ENCODE results near the gene ARHGAP23.

The ARHGAP23 gene

DNA sequence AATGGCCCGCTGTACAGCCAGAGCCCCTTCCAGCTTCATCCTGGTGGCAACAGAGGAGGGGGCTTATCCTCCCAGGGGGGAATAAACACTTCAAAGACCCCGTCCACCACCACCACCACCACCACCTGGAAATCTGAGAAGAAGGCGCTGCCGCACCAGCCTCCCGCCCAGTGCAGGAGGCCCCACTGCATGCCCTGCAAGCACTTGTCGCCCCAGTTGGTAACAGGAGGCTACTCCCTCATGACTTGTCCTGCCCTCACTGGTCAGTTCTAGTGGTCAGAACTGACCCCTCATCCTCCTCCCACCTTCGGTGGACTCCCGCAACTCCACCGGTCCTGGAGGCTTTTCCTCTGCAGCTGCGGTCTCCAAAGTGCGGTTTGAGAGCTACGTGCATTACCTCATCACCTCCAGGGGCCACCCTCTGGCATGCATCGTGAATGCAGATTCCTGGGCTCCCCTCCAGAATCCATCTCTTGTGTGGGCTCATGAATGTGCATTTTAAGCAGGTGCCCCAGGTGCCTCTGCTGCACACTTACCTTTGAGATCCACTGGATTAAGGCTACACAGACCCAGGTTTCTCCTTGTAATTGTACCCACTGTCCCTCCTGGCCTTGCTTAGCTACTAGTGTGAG, 105.7 kb downstream of the ARHGAP23 start:
- no peaks in the 10 kb centered on the region for H3K9me3 ChIP-seq (ENCODE audit: insufficient read depth, low read length)
- H3K4me2 ChIP-seq (ENCODE audit: low read depth, low read length, poor library complexity, severe bottlenecking): no peak overlapping the region
- H3K27ac ChIP-seq (ENCODE audit: low read depth, low read length): no peak overlapping the region
- H4K20me1 ChIP-seq (ENCODE audit: low read depth, low read length): no peaks in the 10 kb centered on the region
- H3K36me3 ChIP-seq (ENCODE audit: low read length): no peaks in the 10 kb centered on the region
- no peak overlapping the region for H2AFZ ChIP-seq (ENCODE audit: low read depth, low read length, severe bottlenecking)
- H3F3A ChIP-seq (ENCODE audit: insufficient read depth): no peaks in the 10 kb centered on the region
- H3K27me3 ChIP-seq (ENCODE audit: low read length): no peaks in the 10 kb centered on the region
- no peaks in the 10 kb centered on the region for H3K79me2 ChIP-seq (ENCODE audit: insufficient read depth, low read length)
- no peak overlapping the region for H3K4me3 ChIP-seq (ENCODE audit: insufficient read depth, low read length, poor library complexity, severe bottlenecking)
- H3K9me2 ChIP-seq (replicated peaks; ENCODE audit: insufficient read depth, low read length): no peaks in the 10 kb centered on the region
- no peak for TF ChIP-seq EZH2phosphoT487 (conservative IDR thresholded peaks at IDR 0.05; ENCODE audit: low read length)
- H3K9ac ChIP-seq (ENCODE audit: low read length): no peak overlapping the region

DNA sequence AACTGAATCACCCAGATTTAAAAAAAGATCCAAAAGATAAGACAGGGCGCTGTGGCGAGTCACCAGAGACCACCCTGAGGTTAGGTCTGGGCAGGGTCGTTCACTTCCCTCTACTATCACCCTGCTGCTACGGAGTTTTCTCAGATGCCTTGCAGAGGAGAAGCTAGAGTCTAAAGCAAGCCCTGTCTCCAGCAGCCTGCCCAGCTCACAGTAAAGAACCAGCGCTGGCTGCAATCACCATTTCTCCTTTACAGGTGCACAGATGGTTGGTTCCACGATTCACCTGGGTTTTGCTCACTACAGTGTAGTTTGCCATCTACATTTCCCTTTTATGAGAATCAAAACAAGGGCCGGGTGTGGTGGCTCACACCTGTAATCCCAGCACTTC, 106.2 kb downstream of the ARHGAP23 start:
- no peaks in the 10 kb centered on the region for H3K9me3 ChIP-seq (ENCODE audit: insufficient read depth, low read length)
- no peaks in the 10 kb centered on the region for H3K36me3 ChIP-seq (ENCODE audit: low read length)
- H2AFZ ChIP-seq (ENCODE audit: low read depth, low read length, severe bottlenecking): no peak overlapping the region
- no peak for TF ChIP-seq EZH2phosphoT487 (conservative IDR thresholded peaks at IDR 0.05; ENCODE audit: low read length)
- TF ChIP-seq, protein P1, sequence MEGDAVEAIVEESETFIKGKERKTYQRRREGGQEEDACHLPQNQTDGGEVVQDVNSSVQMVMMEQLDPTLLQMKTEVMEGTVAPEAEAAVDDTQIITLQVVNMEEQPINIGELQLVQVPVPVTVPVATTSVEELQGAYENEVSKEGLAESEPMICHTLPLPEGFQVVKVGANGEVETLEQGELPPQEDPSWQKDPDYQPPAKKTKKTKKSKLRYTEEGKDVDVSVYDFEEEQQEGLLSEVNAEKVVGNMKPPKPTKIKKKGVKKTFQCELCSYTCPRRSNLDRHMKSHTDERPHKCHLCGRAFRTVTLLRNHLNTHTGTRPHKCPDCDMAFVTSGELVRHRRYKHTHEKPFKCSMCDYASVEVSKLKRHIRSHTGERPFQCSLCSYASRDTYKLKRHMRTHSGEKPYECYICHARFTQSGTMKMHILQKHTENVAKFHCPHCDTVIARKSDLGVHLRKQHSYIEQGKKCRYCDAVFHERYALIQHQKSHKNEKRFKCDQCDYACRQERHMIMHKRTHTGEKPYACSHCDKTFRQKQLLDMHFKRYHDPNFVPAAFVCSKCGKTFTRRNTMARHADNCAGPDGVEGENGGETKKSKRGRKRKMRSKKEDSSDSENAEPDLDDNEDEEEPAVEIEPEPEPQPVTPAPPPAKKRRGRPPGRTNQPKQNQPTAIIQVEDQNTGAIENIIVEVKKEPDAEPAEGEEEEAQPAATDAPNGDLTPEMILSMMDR (IDR thresholded peaks at IDR 0.05; ENCODE audit: insufficient read depth, low read length, poor library complexity, severe bottlenecking): no peak
- no peaks in the 10 kb centered on the region for H3F3A ChIP-seq (ENCODE audit: insufficient read depth)
- no peaks in the 10 kb centered on the region for H4K20me1 ChIP-seq (ENCODE audit: low read depth, low read length)
- no peak overlapping the region for H3K27ac ChIP-seq (ENCODE audit: low read depth, low read length)
- H3K9me2 ChIP-seq (replicated peaks; ENCODE audit: insufficient read depth, low read length): no peaks in the 10 kb centered on the region
- no peak overlapping the region for H3K4me2 ChIP-seq (ENCODE audit: low read depth, low read length, poor library complexity, severe bottlenecking)
- H3K27me3 ChIP-seq (ENCODE audit: low read length): no peaks in the 10 kb centered on the region
- H3K79me2 ChIP-seq (ENCODE audit: insufficient read depth, low read length): no peaks in the 10 kb centered on the region
- no peak overlapping the region for H3K4me3 ChIP-seq (ENCODE audit: insufficient read depth, low read length, poor library complexity, severe bottlenecking)
- H3K9ac ChIP-seq (ENCODE audit: low read length): no peak overlapping the region

- Histone ChIP-seq H3K4me3 (ENCODE audit: insufficient read depth, low read length, poor library complexity, severe bottlenecking) (no peak overlapping the region), H3K79me2 (ENCODE audit: insufficient read depth, low read length) (no peaks in the 10 kb centered on the region), H4K20me1 (ENCODE audit: low read depth, low read length) (no peaks in the 10 kb centered on the region), H3K36me3 (ENCODE audit: low read length) (no peaks in the 10 kb centered on the region), H3K9me3 (ENCODE audit: insufficient read depth, low read length) (no peaks in the 10 kb centered on the region), H2AFZ (ENCODE audit: low read depth, low read length, severe bottlenecking) (no peak overlapping the region), H3K27ac (ENCODE audit: low read depth, low read length) (no peak overlapping the region), H3K9me2 (replicated peaks; ENCODE audit: insufficient read depth, low read length) (no peaks in the 10 kb centered on the region), H3K27me3 (ENCODE audit: low read length) (no peaks in the 10 kb centered on the region), H3K9ac (ENCODE audit: low read length) (no peak overlapping the region), H3F3A (ENCODE audit: insufficient read depth) (no peaks in the 10 kb centered on the region), H3K4me2 (ENCODE audit: low read depth, low read length, poor library complexity, severe bottlenecking) (no peak overlapping the region)
- TF ChIP-seq EZH2phosphoT487 (conservative IDR thresholded peaks at IDR 0.05; ENCODE audit: low read length): no peak
- TF ChIP-seq, protein P1 (IDR thresholded peaks at IDR 0.05; ENCODE audit: insufficient read depth, low read length, poor library complexity, severe bottlenecking): no peak
Measured at GRCh38 chr17:38535886-38536285, 107.6 kb downstream of the ARHGAP23 start.

DNA sequence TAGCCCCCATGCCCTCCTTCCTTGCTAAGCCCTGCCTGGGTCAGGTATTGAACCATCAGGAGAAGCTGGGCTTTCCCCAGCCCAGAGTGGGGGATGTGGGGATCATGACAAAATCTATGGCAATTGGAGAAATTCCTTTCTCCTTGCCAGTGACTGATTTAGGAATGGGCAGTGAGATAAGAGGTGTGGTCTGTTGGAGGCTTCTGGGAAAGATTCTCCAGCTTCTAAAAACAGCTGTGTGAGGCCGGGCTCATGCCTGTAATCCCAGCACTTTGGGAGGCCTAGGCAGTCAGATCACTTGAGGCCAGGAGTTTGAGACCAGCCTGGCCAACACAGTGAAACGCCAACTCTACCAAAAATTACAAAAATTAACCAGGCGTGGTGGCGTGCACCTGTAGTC, 108.4 kb downstream of the ARHGAP23 start:
- Histone ChIP-seq H3K9ac (ENCODE audit: low read length) (no peak overlapping the region), H4K20me1 (ENCODE audit: low read depth, low read length) (no peaks in the 10 kb centered on the region), H3K9me2 (replicated peaks; ENCODE audit: insufficient read depth, low read length) (no peaks in the 10 kb centered on the region), H2AFZ (ENCODE audit: low read depth, low read length, severe bottlenecking) (no peak overlapping the region), H3K9me3 (ENCODE audit: insufficient read depth, low read length) (no peaks in the 10 kb centered on the region), H3K4me2 (ENCODE audit: low read depth, low read length, poor library complexity, severe bottlenecking) (no peak overlapping the region), H3K27ac (ENCODE audit: low read depth, low read length) (no peak overlapping the region), H3K4me3 (ENCODE audit: insufficient read depth, low read length, poor library complexity, severe bottlenecking) (no peak overlapping the region), H3K27me3 (ENCODE audit: low read length) (no peaks in the 10 kb centered on the region), H3F3A (ENCODE audit: insufficient read depth) (no peaks in the 10 kb centered on the region), H3K36me3 (ENCODE audit: low read length) (no peaks in the 10 kb centered on the region), H3K79me2 (ENCODE audit: insufficient read depth, low read length) (no peaks in the 10 kb centered on the region)
- TF ChIP-seq, protein P1 (IDR thresholded peaks at IDR 0.05; ENCODE audit: insufficient read depth, low read length, poor library complexity, severe bottlenecking): no peak
- no peak for TF ChIP-seq EZH2phosphoT487 (conservative IDR thresholded peaks at IDR 0.05; ENCODE audit: low read length)
